Nephron progenitor cell (in vitro differentiated cells): ENCODE data around the gene SPPL2B.
"Not testable (repeated sequence)": the region's sequence is repeated elsewhere in the genome, so short reads cannot be mapped to it uniquely, and the experiment has no call there.

Experiments used
- DNase-seq: peaks from one replicate; pipeline ENCODE4 v3.0.0; 2021
- H3K27ac Mint-ChIP-seq: 2 replicates; pipeline ENCODE4 v1.8.0; 2021; ENCODE audit warnings: mild to moderate bottlenecking, moderate library complexity, mixed read lengths
- H3K27me3 Mint-ChIP-seq: 2 replicates; pipeline ENCODE4 v1.8.0; 2021; ENCODE audit warnings: mild to moderate bottlenecking, low read depth, mixed read lengths; ENCODE audit not compliant: poor library complexity
- H3K36me3 Mint-ChIP-seq: 2 replicates; pipeline ENCODE4 v1.8.0; 2021; ENCODE audit warnings: low read depth, mixed read lengths
- H3K4me1 Mint-ChIP-seq: 2 replicates; pipeline ENCODE4 v1.8.0; 2021; ENCODE audit warnings: mixed read lengths
- H3K4me3 Mint-ChIP-seq: 2 replicates; pipeline ENCODE4 v1.8.0; 2021; ENCODE audit warnings: mild to moderate bottlenecking, moderate library complexity, mixed read lengths
- H3K9me3 Mint-ChIP-seq: 2 replicates; pipeline ENCODE4 v1.8.0; 2021; ENCODE audit warnings: mild to moderate bottlenecking, moderate library complexity, mixed read lengths
- TF ChIP-seq, protein P1 (sequence below): fragments of 200-600 bp; sonication (generic); IDR thresholded peaks from 2 replicates; pipeline ENCODE4 v1.5.0; 2021; ENCODE audit warnings: antibody characterized with exemption

Gene SPPL2B

DNA sequence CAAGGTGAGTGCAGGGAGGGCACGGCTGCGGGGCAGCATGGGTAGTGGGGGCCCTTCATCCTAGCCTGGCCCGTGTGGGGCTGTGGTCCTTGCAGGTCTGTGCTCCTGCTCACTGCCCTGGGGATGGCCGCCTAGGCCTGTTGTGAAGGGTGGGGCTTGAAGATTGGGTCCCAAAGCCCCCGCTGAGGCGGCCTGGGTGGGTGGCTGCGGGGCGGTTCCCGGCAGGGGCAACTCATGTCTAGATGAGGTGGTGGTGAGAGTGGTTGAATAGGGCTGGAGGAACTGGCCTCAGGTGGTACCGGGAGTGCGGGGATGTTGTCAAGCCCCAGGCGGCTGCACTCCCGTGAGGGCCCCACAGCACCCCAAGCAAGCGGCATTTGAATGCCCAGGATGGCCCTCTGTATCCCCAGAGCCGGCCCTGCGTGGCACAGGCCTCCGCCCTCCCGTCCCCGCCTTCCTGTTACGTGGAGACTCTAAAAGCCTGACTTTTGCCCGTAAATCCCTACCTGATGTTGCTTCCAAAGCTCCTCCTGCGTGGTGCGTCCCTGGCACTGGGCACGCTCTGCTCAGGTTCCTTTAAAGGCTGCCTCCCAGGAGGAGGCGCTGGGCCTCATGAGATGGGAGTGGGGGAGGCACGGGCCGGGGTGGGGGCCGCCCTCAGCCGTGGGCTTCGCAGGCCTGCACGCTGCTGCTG is 15.0 kb downstream of the SPPL2B start:
- Mint-ChIP-seq H3K4me1 (peaks cover 5% of the 10 kb centered on the region), H3K36me3 (peaks cover 6% of the 10 kb centered on the region), H3K27me3 (no peaks in the 10 kb centered on the region), H3K4me3 (no peak overlapping the region), H3K9me3 (no peaks in the 10 kb centered on the region), H3K27ac (no peak overlapping the region)
- DNase-seq, result no peak
- TF ChIP-seq, protein P1, sequence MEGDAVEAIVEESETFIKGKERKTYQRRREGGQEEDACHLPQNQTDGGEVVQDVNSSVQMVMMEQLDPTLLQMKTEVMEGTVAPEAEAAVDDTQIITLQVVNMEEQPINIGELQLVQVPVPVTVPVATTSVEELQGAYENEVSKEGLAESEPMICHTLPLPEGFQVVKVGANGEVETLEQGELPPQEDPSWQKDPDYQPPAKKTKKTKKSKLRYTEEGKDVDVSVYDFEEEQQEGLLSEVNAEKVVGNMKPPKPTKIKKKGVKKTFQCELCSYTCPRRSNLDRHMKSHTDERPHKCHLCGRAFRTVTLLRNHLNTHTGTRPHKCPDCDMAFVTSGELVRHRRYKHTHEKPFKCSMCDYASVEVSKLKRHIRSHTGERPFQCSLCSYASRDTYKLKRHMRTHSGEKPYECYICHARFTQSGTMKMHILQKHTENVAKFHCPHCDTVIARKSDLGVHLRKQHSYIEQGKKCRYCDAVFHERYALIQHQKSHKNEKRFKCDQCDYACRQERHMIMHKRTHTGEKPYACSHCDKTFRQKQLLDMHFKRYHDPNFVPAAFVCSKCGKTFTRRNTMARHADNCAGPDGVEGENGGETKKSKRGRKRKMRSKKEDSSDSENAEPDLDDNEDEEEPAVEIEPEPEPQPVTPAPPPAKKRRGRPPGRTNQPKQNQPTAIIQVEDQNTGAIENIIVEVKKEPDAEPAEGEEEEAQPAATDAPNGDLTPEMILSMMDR, result no peak

GRCh38 chr19:2344381-2344870 is 15.9 kb downstream of the SPPL2B start:
- Mint-ChIP-seq H3K4me1 (peaks cover 5% of the 10 kb centered on the region), H3K4me3 (no peak overlapping the region), H3K27ac (no peak overlapping the region), H3K27me3 (no peaks in the 10 kb centered on the region), H3K36me3 (peaks cover 6% of the 10 kb centered on the region), H3K9me3 (no peaks in the 10 kb centered on the region)
- no peak for DNase-seq
- TF ChIP-seq, protein P1, result no peak

GRCh38 chr19:2345076-2345475 is 16.6 kb downstream of the SPPL2B start:
- DNase-seq, result no peak
- H3K4me3 Mint-ChIP-seq, result no peak overlapping the region
- peaks cover 5% of the 10 kb centered on the region for H3K4me1 Mint-ChIP-seq
- H3K27me3 Mint-ChIP-seq, result no peaks in the 10 kb centered on the region
- H3K27ac Mint-ChIP-seq, result no peak overlapping the region
- H3K36me3 Mint-ChIP-seq, result peaks cover 6% of the 10 kb centered on the region
- TF ChIP-seq, protein P1, result no peak
- H3K9me3 Mint-ChIP-seq, result no peaks in the 10 kb centered on the region

DNA sequence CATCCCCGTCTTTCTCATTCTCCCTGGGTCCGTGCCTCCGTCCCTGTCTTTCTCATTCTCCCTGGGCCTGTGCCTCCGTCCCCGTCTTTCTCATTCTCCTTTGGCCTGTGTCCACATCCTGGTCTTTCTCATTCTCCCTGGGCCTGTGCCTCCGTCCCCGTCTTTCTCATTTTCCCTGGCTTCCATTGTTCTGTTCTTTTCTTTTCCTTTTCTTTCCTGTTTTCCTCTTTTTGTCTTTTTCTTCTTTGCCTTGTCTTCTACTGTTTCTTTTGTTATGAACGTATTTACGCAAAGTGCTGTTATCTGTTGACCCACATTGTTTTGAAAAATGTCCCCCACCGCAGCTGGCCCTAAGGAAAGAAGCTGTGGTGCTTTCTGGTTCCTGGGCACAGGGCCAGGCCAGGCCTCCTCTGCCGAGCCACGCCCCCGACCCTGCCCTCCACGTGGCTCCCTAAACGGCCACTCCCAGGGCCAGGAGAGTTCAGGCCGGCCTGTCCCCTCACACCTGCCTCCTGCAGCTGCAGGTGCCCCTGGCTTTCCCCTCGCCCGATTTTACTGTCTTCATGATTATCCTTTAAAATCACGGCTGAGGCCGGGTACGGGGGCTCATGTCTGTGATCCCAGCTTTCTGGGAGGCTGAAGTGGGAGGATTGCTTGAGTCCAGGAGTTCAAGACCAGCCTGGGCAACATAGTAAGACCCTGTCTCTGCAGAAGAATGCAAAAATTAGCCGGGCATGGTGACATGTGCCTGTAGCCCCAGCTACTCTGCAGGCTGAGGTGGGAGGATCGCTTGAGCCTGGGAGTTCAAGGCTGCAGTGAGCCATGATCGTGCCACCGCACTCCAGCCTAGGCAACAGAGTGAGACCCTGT is 17.5 kb downstream of the SPPL2B start:
- Mint-ChIP-seq H3K36me3 (peaks cover 6% of the 10 kb centered on the region), H3K4me1 (peaks cover 5% of the 10 kb centered on the region), H3K9me3 (no peaks in the 10 kb centered on the region), H3K27me3 (no peaks in the 10 kb centered on the region), H3K27ac (no peak overlapping the region), H3K4me3 (no peak overlapping the region)
- DNase-seq, result no peak
- TF ChIP-seq, protein P1, result no peak

- not testable (repeated sequence) for H3K4me1 Mint-ChIP-seq, H3K27me3 Mint-ChIP-seq, H3K9me3 Mint-ChIP-seq, H3K4me3 Mint-ChIP-seq, DNase-seq, H3K27ac Mint-ChIP-seq, H3K36me3 Mint-ChIP-seq
Observed at GRCh38 chr19:2349818-2350217, 21.3 kb downstream of the SPPL2B start.

DNA sequence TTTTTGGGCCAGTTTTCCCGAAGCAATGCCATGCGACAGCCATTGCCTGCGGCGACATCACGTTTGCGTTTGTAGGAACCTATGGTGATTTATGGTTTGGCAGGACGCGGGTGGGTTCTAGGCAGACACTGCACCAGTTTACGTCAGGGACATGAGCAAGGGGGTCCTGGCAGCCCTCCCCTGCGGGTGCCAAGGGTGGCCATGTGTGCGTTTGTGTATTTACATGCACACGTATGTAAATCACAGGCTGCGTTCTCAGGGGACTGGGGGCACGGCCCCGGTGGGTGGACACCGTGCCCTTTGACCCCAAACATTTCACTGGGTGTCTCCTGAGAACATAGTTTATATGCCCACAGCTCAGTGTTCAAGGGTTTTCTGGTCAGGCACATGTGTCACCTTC is 22.2 kb downstream of the SPPL2B start:
- H3K27me3 Mint-ChIP-seq, result no peaks in the 10 kb centered on the region
- peaks cover 4% of the 10 kb centered on the region for H3K4me1 Mint-ChIP-seq
- DNase-seq, result no peak
- H3K27ac Mint-ChIP-seq, result no peak overlapping the region
- H3K9me3 Mint-ChIP-seq, result no peaks in the 10 kb centered on the region
- H3K36me3 Mint-ChIP-seq, result peaks cover 4% of the 10 kb centered on the region
- no peak overlapping the region for H3K4me3 Mint-ChIP-seq
- TF ChIP-seq, protein P1, result no peak
